GM21423 (cell line): ENCODE results near the gene MRRF.

Experiments used
- ATAC-seq: cut with Tn5 transposase; IDR thresholded peaks from one replicate; pipeline ENCODE4 v1.9.1; 2021; ENCODE audit warnings: mild to moderate bottlenecking, moderate library complexity; ENCODE audit not compliant: unreplicated experiment

MRRF gene

DNA sequence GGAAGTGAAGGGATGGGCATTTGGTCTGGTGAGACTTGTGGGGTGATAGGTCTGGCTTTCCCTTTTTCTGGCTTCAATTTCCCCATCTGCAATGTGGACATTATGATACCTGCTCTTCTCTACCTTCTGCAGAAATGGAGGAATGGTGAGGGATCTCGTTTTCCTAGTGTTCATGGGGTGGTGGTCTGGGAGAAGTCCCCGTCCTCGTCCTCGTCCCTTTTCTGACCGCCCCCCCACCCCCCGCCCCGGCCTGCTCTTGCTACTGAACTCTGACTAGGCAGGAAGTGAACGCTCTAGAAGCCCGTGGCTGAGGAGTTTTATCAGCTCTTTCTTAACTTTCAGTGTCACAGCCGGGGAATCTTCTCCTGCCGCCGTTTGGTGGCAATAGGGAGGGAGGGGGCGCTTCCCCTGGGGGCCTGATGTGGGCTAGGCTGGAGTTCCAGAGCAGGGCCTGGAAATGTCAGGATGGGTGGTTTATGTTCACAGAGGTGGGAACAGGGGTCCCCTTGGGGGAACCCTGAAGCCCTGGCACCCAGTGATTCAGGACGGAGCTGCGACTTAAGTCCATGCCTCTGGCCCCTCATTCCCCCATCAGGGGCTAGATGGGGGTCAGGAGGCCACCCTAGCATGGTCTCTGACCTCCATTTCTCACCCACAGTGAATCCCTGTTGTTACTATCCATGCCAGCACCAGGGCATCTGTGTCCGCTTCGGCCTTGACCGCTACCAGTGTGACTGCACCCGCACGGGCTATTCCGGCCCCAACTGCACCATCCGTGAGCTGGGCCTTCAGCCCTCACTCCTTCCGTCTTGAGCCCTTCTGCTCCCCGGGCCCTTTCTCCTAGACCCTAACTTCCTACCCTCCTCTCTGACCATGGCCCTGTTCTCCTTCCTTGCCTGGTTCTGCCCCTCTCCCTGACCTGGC, 112.8 kb downstream of the MRRF start:
- ATAC-seq, result no peak

DNA sequence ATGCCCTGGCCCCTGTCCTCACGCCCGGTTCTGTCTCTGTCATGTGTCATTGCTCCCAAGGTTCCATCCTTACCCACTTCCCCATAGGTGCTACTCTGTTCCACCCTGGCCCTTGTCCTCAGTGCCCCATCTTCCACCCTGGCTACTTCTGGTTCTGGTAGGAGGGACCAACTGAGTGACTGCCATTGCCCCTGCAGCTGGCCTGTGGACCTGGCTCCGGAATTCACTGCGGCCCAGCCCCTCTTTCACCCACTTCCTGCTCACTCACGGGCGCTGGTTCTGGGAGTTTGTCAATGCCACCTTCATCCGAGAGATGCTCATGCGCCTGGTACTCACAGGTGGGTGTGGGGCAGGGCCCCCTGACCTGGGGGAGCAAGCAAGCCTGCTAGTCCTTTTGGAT, 113.6 kb downstream of the MRRF start:
- ATAC-seq, result no peak

DNA sequence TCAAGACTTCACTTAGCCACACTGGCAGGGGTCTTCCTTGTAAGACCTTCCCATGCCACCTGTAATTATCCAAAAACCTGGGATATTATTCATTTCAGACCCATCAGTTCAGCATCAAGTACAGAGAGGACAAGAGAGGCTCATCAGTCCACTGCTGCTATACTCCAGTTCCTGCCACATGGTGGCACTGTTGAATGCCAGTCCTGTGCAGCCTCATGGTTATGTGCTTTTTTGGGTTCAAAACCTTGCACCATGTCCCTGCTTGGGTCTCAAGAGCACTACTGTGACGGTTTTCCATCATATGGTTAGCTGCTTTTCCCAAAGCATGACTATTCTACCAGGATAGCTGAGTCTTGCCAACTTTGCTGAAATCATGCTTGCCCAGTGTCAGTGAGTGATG, 114.7 kb downstream of the MRRF start:
- no peak for ATAC-seq

DNA sequence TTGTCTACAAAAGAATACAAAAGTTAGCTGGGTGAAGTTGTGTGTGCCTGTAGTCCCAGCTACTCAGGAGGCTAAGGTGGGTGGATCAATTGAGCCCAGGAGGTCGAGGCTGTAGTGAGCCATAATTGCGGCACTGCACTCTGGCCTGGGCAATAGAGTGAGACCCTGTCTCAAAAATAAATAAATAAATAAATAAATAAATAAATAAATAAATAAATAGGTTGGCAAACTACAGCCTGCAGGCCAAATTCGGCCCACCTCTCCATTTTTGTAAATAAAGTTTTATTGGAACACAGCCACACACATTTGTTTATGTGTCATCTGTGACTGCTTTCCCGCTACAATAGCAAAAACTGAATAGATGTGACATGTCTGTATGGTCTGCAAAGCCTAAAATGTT, 115.6 kb downstream of the MRRF start:
- ATAC-seq, result no peak
